CD14-positive monocyte (primary cell): ENCODE measurements around the gene RAB27A. TPM values are rescaled to one million over a fixed set of nuclear protein-coding genes. Genes with fewer than 3 reads are reported as not detected.

Experiments
- DNase-seq, 3 donors: peaks; one replicate each; pipeline ENCODE4 v3.0.0-alpha.2; 2011 to 2022
- H2AFZ ChIP-seq: 2 replicates; pipeline ENCODE4 v1.6.0; 2012; ENCODE audit warnings: mild to moderate bottlenecking, low read depth, low read length, inconsistent platforms; ENCODE audit not compliant: insufficient read depth, poor library complexity, severe bottlenecking
- H3K27ac ChIP-seq, 2 donors: 1 replicate in 1 of 2; 2 replicates in 1 of 2; pipeline ENCODE4 v1.5.1; 2012 to 2013; ENCODE audit warnings: low read length in 2 of 2, control low read depth in 1 of 2, inconsistent platforms in 1 of 2, low read depth in 1 of 2, mild to moderate bottlenecking in 1 of 2
- H3K27me3 ChIP-seq, 2 donors: one replicate each; pipeline versions ENCODE4 v1.6.0 to v1.6.1; 2011 to 2013; ENCODE audit warnings: low read length in 2 of 2; ENCODE audit not compliant: control insufficient read depth in 2 of 2, insufficient read depth in 2 of 2
- H3K36me3 ChIP-seq, 2 donors: replicated peaks in 1 of 2; 1 replicate in 1 of 2; 2 replicates in 1 of 2; pipeline versions ENCODE4 v1.5.1 to v1.6.1; 2012 to 2013; ENCODE audit warnings: low read length in 2 of 2, control low read depth in 1 of 2, inconsistent platforms in 1 of 2, mild to moderate bottlenecking in 1 of 2; ENCODE audit not compliant: insufficient read depth in 2 of 2, control insufficient read depth in 1 of 2
- H3K4me1 ChIP-seq, 2 donors: 1 replicate in 1 of 2; 2 replicates in 1 of 2; pipeline versions ENCODE4 v1.5.1 to v1.6.1; 2012 to 2013; ENCODE audit warnings: low read length in 2 of 2, control low read depth in 1 of 2, inconsistent platforms in 1 of 2, mild to moderate bottlenecking in 1 of 2, moderate library complexity in 1 of 2; ENCODE audit not compliant: insufficient read depth in 2 of 2, control insufficient read depth in 1 of 2
- H3K4me2 ChIP-seq: replicated peaks from 2 replicates; pipeline ENCODE3; 2012; ENCODE audit warnings: low read length, moderate library complexity, mild to moderate bottlenecking; ENCODE audit not compliant: poor library complexity, severe bottlenecking; ENCODE audit errors: extremely low read depth
- H3K4me3 ChIP-seq, 3 experiments: fragments of 200-600 bp in 1 of 3; sonication (generic) in 1 of 3; replicated peaks in 1 of 3; 1 replicate in 2 of 3; 2 replicates in 1 of 3; pipeline ENCODE4 v1.5.1; 2011 to 2013; ENCODE audit warnings: low read length in 3 of 3, mild to moderate bottlenecking in 3 of 3, control low read depth in 2 of 3, low read depth in 2 of 3, inconsistent platforms in 1 of 3, moderate library complexity in 1 of 3
- H3K79me2 ChIP-seq: 2 replicates; pipeline ENCODE4 v1.6.0; 2012; ENCODE audit warnings: mild to moderate bottlenecking, control low read depth, inconsistent platforms, low read length, moderate library complexity; ENCODE audit not compliant: insufficient read depth
- H3K9ac ChIP-seq: 2 replicates; pipeline ENCODE4 v1.6.0; 2017; ENCODE audit warnings: low read length, mild to moderate bottlenecking; ENCODE audit not compliant: insufficient read depth, poor library complexity, severe bottlenecking
- H3K9me3 ChIP-seq, 2 donors: replicated peaks in 1 of 2; 1 replicate in 1 of 2; 2 replicates in 1 of 2; pipeline versions ENCODE4 v1.5.1 to v1.6.1; 2012 to 2013; ENCODE audit warnings: low read length in 2 of 2, control low read depth in 1 of 2; ENCODE audit not compliant: control insufficient read depth in 1 of 2, insufficient read depth in 1 of 2
- H4K20me1 ChIP-seq: 2 replicates; pipeline ENCODE4 v1.6.0; 2012; ENCODE audit warnings: mild to moderate bottlenecking, low read length, control low read depth, moderate library complexity; ENCODE audit not compliant: insufficient read depth
- H3K27ac Mint-ChIP-seq, 7 donors: one replicate each; pipeline ENCODE4 v1.8.0; 2020; ENCODE audit warnings: mild to moderate bottlenecking in 7 of 7, mixed read lengths in 7 of 7, moderate library complexity in 6 of 7, inconsistent platforms in 2 of 7
- H3K27me3 Mint-ChIP-seq, 3 donors: one replicate each; pipeline ENCODE4 v1.8.0; 2021 to 2022; ENCODE audit warnings: low read depth in 3 of 3, mild to moderate bottlenecking in 3 of 3, mixed read lengths in 3 of 3, moderate library complexity in 3 of 3, inconsistent platforms in 1 of 3
- H3K36me3 Mint-ChIP-seq, 2 donors: one replicate each; pipeline ENCODE4 v1.8.0; 2020; ENCODE audit warnings: mixed read lengths in 2 of 2, inconsistent platforms in 1 of 2, mild to moderate bottlenecking in 1 of 2
- H3K4me1 Mint-ChIP-seq: one replicate; pipeline ENCODE4 v1.8.0; 2020; ENCODE audit warnings: mild to moderate bottlenecking, mixed read lengths
- H3K4me3 Mint-ChIP-seq, 2 donors: one replicate each; pipeline ENCODE4 v1.8.0; 2020; ENCODE audit warnings: mild to moderate bottlenecking in 2 of 2, mixed read lengths in 2 of 2, moderate library complexity in 1 of 2
- H3K9me3 Mint-ChIP-seq, 7 donors: one replicate each; pipeline ENCODE4 v1.8.0; 2020 to 2022; ENCODE audit warnings: mixed read lengths in 7 of 7, mild to moderate bottlenecking in 6 of 7, moderate library complexity in 6 of 7, inconsistent platforms in 2 of 7
- WGBS: methylation state at CpG from one replicate; pipeline ENCODE4 v1.1.5; 2013; ENCODE audit warnings: missing lambda C conversion rate; ENCODE audit not compliant: insufficient coverage; 5-methylcytosine and 5-hydroxymethylcytosine counted together
- intact Hi-C, 2 donors: fragments of 100-400 bp; cut with micrococcal nuclease; formaldehyde crosslinking; loops; one replicate each; pipeline versions ENCODE4 v1.15.0 to v1.15.1; 2023
- polyA plus RNA-seq, 3 donors: library from polyadenylated mRNA; depleted of rRNA in 1 of 3; unstranded in 2 of 3; stranded (reverse) in 1 of 3; fragments of 300-500 nt in 2 of 3; fragments of >200 nt in 1 of 3; fragmentation: Illumina TruSeq in 2 of 3; gene quantifications; 1 replicate in 2 of 3; 2 replicates in 1 of 3; pipeline ENCODE4 v1.2.3, GENCODE V29; 2012 to 2021
- TF ChIP-seq, protein P1 (sequence below): fragments of 200-600 bp; IDR thresholded peaks from one replicate; pipeline ENCODE4 v1.8.0; 2022; ENCODE audit warnings: antibody characterized with exemption, mild to moderate bottlenecking

Gene RAB27A
- polyA plus RNA-seq, 3 donors: 70.1 to 159 (median 135) TPM

DNA sequence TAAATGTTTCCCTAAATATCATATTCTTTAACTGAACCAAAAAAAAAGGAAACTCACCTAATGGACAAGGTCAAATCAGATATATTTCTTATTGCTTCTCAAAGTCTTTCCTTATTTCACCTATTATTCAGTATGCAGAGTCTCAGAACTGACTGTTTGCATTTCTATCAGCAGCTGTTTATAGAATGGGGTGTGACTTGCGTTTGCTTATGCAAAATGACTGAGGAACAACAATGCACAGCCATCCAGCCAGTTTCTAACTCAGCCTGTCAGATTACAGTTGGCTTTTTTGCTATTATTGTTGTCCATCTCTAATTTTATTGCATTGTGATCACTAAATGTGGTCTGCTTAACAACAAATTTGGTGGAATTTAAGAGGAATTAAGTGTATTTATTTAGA is 40.7 kb downstream of the RAB27A start:
- peak overlapping the region; percentile 91 to 94 for H3K27ac ChIP-seq
- peak overlapping the region in 1 of 3 experiments; percentile 40 for H3K4me3 ChIP-seq
- Mint-ChIP-seq H3K27me3 (peaks cover 0 to 2% (median 0%) of the 10 kb centered on the region in 3 donors), H3K9me3 (no peaks in the 10 kb centered on the region), H3K36me3 (peaks cover 14 to 32% of the 10 kb centered on the region in 2 donors), H3K4me1 (peaks cover 88% of the 10 kb centered on the region), H3K4me3 (no peak overlapping the region), H3K27ac (peak overlapping the region in 6 of 7 donors; percentile 91 to 99 (median 97))
- intact Hi-C loops: no loop called here
- peaks cover 80 to 87% of the 10 kb centered on the region in 2 donors for H3K4me1 ChIP-seq
- no peaks in the 10 kb centered on the region for H4K20me1 ChIP-seq
- no CpG with 5 or more reads among the region's 1 CpG for WGBS
- H3K36me3 ChIP-seq: peaks cover 0 to 9% of the 10 kb centered on the region in 2 donors
- H3K79me2 ChIP-seq: peaks cover 87% of the 10 kb centered on the region
- DNase-seq: no peak
- H3K4me2 ChIP-seq: peak overlapping the region; percentile 20
- TF ChIP-seq, protein P1, sequence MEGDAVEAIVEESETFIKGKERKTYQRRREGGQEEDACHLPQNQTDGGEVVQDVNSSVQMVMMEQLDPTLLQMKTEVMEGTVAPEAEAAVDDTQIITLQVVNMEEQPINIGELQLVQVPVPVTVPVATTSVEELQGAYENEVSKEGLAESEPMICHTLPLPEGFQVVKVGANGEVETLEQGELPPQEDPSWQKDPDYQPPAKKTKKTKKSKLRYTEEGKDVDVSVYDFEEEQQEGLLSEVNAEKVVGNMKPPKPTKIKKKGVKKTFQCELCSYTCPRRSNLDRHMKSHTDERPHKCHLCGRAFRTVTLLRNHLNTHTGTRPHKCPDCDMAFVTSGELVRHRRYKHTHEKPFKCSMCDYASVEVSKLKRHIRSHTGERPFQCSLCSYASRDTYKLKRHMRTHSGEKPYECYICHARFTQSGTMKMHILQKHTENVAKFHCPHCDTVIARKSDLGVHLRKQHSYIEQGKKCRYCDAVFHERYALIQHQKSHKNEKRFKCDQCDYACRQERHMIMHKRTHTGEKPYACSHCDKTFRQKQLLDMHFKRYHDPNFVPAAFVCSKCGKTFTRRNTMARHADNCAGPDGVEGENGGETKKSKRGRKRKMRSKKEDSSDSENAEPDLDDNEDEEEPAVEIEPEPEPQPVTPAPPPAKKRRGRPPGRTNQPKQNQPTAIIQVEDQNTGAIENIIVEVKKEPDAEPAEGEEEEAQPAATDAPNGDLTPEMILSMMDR: no peak
- H3K9me3 ChIP-seq: no peaks in the 10 kb centered on the region
- H3K9ac ChIP-seq: no peak overlapping the region
- no peaks in the 10 kb centered on the region for H3K27me3 ChIP-seq
- no peak overlapping the region for H2AFZ ChIP-seq

GRCh38 chr15:55247766-55248427 is 41.7 kb downstream of the RAB27A start:
- peaks cover 70 to 77% of the 10 kb centered on the region in 2 donors for H3K4me1 ChIP-seq
- H3K27ac ChIP-seq: peak overlapping the region; percentile 48 to 67
- H3K4me1 Mint-ChIP-seq: peaks cover 79% of the 10 kb centered on the region

More at GRCh38 chr15:55247766-55248427, 41.7 kb downstream of the RAB27A start:
- DNase-seq: peak; percentile 36 to 65 (median 64)
- peaks cover 87% of the 10 kb centered on the region for H3K79me2 ChIP-seq
- no peaks in the 10 kb centered on the region for H4K20me1 ChIP-seq
- Mint-ChIP-seq H3K9me3 (no peaks in the 10 kb centered on the region), H3K36me3 (peaks cover 14 to 41% of the 10 kb centered on the region in 2 donors), H3K4me3 (peak overlapping the region; percentile 57 to 78), H3K27me3 (no peaks in the 10 kb centered on the region), H3K27ac (peak overlapping the region; percentile 91 to 97 (median 94))
- H3K4me3 ChIP-seq: peak overlapping the region in 1 of 3 experiments; percentile 56
- no peaks in the 10 kb centered on the region for H3K9me3 ChIP-seq
- H3K36me3 ChIP-seq: peaks cover 2 to 17% of the 10 kb centered on the region in 2 donors
- 18% methylated on average over 5 of the region's 7 CpGs for WGBS
- H3K9ac ChIP-seq: peak overlapping the region; percentile 15
- no peak overlapping the region for H2AFZ ChIP-seq
- TF ChIP-seq, protein P1: no peak
- intact Hi-C loops: no loop called here
- no peaks in the 10 kb centered on the region for H3K27me3 ChIP-seq
- peak overlapping the region; percentile 69 for H3K4me2 ChIP-seq
